GM19351 (cell line): ENCODE results near the gene ROCK2.

Experiments used
- ATAC-seq: cut with Tn5 transposase; IDR thresholded peaks from one replicate; pipeline ENCODE4 v1.9.1; 2021; ENCODE audit warnings: mild to moderate bottlenecking, moderate library complexity; ENCODE audit not compliant: unreplicated experiment

ROCK2 gene

GRCh38 chr2:11312770-11313471 is 31.5 kb downstream of the ROCK2 start:
- no peak for ATAC-seq

DNA sequence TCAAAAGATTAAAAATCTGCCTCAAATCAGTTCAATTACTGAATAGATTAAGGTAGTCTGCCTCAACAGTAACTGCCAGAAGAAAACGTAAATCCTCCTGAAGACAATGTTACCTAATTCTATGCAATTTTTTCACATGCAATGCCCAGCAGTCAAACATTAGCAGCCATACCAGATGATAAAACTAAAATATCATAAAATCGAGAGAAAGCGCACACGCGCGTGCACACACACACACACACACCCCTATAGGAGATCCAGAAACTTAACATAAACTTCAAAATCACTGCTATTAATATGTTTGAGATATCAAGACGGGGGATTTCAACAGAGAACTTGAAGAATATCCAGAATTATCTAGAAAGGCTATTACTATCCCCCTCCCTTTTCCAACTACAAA is 32.9 kb downstream of the ROCK2 start:
- ATAC-seq = no peak

- ATAC-seq = no peak
These were observed 34.2 kb downstream of the ROCK2 start for GRCh38 chr2:11310212-11310611.

DNA sequence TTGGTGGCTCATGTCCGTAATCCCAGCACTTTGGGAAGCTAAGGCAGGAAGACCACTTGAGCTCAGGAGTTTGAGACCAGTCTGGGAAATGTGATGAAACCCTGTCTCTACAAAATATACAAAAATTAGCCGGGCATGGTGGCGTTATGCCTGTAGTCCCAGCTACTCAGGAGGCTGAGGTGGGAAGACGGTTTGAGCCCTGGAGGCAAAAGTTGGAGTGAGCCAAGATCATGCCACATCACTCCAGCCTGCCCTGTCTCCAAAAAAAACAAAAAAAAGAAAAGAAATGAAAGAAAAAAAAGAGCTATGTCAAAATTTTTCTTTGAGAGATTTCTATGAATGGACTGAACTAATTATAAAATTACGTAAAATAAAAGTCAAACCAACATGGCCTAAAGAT is 34.7 kb downstream of the ROCK2 start:
- ATAC-seq = no peak

DNA sequence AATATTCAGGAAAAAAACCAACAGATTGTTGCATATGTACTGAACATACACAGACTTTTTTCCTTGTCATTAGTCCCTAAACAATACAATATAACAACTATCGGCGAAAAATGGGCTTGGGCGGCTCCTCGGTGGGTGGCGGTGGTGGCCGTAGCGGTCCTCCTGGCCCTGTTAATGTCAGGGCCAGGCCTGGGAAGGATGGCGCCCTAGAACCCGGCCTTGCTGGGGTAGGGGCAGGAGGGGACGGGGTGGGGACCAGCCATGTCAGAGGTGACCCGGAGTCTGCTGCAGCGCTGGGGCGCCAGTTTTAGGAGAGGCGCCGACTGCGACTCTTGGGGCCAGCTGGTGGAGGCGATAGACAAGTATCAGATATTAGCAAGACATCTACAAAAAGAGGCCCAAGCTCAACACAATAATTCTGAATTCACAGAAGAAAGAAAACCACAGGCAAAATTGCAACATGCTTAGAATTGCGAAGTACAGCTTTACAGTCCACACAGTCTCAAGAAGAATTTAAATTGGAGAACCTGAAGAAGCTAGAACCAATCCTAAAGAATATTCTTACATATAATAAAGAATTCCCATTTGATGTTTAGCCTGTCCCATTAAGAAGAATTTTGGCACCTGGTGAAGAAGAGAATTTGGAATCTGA is 36.5 kb downstream of the ROCK2 start:
- ATAC-seq = no peak

GRCh38 chr2:11305958-11306357 is 38.5 kb downstream of the ROCK2 start:
- ATAC-seq = no peak

- ATAC-seq = no peak
These were observed 39.1 kb downstream of the ROCK2 start for GRCh38 chr2:11305338-11305737.

GRCh38 chr2:11304476-11304875 is 40.0 kb downstream of the ROCK2 start:
- no peak for ATAC-seq

- ATAC-seq = no peak
These were observed 41.0 kb downstream of the ROCK2 start for GRCh38 chr2:11303290-11304013.

GRCh38 chr2:11299439-11299838 is 45.0 kb downstream of the ROCK2 start:
- ATAC-seq = no peak

- ATAC-seq = no peak
These were observed 45.8 kb downstream of the ROCK2 start for GRCh38 chr2:11298592-11298991.

DNA sequence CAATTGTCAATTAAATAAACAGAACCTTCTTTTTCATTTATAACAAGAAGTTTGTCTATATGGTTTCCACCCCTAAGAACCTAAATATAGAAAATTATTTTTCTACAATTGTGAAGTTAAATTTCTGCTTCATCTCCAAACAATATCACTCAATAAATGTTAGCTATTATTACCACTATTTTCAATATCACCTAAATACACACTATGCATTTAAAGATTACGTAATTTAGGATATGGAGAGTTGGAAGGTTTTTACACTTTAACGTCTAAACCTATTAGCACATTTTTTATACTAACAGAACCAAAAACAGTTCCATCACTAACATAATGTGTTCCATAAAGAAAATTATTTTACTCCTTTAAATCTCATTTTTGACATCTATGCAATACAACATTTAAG is 48.0 kb downstream of the ROCK2 start:
- no peak for ATAC-seq

DNA sequence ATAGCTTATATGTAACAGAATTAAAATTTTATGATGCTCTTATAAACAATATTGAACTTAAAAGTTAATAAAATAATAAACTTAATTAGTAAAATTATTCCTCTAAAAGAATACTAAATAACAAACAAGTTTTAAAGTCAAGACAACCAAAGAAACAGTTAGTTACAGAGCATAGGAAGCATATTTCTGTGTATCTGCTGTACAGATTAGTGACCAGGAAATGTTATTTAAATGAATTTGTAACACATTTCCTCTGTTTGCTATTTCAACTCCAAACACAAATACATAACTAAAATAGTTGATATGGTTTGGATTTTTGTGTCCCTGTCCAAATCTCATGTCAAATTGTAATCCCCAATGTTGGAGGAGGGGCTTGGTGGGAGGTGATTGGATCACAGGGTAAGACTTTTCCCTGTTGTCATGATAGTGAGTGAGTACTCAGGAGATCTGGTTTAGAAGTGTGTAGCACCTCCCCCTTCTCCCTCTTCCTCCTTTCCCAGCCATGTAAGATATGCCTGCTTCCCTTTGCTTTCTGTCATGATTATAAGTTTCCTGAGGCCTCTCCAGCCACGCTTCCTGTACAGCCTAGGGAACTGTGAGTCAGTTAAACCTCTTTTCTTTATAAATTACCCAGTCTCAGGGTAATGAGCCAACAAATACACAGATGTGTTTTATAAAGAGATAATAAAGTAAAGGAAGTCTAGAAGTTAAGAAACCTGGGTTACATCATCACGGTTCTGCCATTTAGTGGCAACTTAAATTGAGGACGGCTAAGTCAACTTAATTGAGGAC is 51.8 kb downstream of the ROCK2 start:
- no peak for ATAC-seq

GRCh38 chr2:11290713-11291112 is 53.7 kb downstream of the ROCK2 start:
- no peak for ATAC-seq

- ATAC-seq = no peak
These were observed 54.2 kb downstream of the ROCK2 start for GRCh38 chr2:11290211-11290610.

DNA sequence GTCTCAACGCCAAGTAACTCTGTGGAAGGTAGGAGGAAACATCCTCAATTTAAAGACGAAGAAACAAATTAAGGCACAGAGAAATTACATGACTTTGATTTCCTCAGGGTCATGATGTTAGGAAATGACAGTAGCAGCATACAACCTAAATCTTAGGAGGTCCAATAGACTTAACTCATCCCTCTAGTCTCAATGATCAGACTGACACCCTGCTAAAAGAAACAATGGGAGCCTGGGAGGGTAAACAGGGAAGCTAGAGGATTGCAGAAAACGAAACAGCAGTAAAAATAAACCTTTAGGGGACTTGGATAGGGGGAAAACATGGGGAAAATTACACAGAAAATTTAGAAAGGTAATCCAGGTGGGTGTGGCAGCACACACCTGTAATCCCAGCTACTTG is 56.0 kb downstream of the ROCK2 start:
- ATAC-seq = no peak

- no peak for ATAC-seq
These were observed 57.7 kb downstream of the ROCK2 start for GRCh38 chr2:11286749-11287148.

GRCh38 chr2:11286323-11286722 is 58.1 kb downstream of the ROCK2 start:
- no peak for ATAC-seq

- ATAC-seq = no peak
These were observed 58.9 kb downstream of the ROCK2 start for GRCh38 chr2:11285499-11285898.

DNA sequence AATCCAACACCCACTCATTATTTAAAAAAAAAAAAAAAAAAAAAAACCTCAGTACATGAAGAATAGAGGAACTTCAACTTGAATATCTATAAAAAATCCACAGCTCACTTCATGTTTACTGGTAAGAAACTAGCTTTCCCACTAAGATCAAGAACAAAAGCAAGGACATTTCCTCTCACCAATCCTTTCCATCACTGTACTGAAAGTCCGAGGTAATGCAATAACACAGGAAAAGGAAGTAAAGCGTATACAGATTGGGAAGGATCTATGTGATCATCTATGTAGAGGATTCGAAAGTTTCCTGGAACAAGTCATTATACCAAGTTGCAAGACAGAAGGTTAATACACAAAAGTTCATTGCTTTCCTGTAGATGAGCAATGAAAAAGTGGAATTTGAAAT is 63.2 kb downstream of the ROCK2 start:
- ATAC-seq = no peak

DNA sequence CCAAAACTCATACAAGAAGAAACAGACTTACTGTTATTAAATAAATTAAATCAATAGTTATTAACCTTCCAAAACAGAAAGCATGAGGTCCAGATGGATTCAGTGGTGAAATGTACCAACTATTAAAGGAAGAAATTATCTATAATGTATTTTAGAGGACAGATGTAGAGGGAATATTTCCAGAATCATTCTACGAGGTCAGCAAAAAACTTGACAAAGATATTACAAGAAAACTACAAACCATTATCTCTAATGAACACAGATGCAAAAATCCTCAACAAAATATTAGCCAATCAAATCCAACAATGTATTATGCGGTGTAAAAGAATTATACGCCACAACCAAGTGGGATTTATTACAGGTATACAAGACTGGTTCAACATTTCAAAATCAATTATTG is 63.7 kb downstream of the ROCK2 start:
- no peak for ATAC-seq
